ENCODE results near the gene TRA2B. TPM values are rescaled to one million over a fixed set of nuclear protein-coding genes. Genes with fewer than 3 reads are reported as not detected.

Gene TRA2B
- total RNA-seq, 1 donor from 2014 or later: 42.7 TPM

GRCh38 chr3:185961675-185962232, 23.9 kb upstream of the TRA2B start:
- intact Hi-C loops (cut with micrococcal nuclease): no loop called here
- H3K4me1 ChIP-seq: no peaks in the 10 kb centered on the region
- H3K27me3 ChIP-seq (ENCODE audit: low read depth): peaks cover 11% of the 10 kb centered on the region
- H3K27ac ChIP-seq (replicated peaks): no peak overlapping the region
- no peak overlapping the region for H3K4me3 ChIP-seq
- DNase-seq: no peak
- TF ChIP-seq, protein P1, sequence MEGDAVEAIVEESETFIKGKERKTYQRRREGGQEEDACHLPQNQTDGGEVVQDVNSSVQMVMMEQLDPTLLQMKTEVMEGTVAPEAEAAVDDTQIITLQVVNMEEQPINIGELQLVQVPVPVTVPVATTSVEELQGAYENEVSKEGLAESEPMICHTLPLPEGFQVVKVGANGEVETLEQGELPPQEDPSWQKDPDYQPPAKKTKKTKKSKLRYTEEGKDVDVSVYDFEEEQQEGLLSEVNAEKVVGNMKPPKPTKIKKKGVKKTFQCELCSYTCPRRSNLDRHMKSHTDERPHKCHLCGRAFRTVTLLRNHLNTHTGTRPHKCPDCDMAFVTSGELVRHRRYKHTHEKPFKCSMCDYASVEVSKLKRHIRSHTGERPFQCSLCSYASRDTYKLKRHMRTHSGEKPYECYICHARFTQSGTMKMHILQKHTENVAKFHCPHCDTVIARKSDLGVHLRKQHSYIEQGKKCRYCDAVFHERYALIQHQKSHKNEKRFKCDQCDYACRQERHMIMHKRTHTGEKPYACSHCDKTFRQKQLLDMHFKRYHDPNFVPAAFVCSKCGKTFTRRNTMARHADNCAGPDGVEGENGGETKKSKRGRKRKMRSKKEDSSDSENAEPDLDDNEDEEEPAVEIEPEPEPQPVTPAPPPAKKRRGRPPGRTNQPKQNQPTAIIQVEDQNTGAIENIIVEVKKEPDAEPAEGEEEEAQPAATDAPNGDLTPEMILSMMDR (IDR thresholded peaks at IDR 0.05; ENCODE audit: borderline replicate concordance): no peak
- no peaks in the 10 kb centered on the region for H3K36me3 ChIP-seq
- peaks cover 8% of the 10 kb centered on the region for H3K9me3 ChIP-seq (replicated peaks)

DNA sequence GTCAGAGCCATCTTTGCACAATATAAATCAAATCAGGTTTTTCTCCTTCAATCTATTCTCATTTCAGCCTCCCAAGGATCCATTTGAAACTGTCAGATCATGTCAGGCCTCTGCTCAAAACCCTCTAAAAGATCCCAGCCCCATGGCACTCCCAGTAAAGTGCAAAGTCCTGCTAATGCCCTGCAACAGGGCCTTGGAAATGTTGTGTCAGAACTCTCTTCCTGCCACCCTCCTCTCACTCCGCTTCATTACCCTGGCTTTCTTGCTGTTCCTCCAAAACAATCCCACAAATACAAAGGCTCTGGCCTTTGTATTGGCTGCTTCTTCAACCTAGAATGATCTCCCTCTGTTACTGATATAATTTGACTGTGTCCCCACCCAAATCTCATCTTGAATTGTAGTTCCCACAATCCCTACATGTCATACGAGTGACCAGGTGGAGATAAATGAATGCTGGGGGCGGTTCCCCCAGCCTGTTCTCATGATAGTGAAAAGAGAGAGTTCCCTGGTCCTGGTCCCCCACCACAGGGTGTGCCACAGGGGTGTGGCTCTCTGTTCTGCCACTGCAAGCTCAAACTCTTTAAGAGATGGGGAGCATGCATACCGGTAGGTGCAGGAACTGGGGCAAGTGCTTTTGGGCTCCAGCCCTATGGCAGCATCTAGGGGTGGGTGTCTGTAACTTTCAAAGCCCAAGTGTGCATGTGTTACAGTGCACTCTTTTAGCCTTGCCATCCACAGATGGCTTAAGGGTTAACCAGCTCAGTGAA, 22.9 kb upstream of the TRA2B start:
- Histone ChIP-seq H3K36me3 (no peaks in the 10 kb centered on the region), H3K9me3 (replicated peaks) (peaks cover 6% of the 10 kb centered on the region), H3K27ac (replicated peaks) (no peak overlapping the region), H3K27me3 (ENCODE audit: low read depth) (peaks cover 17% of the 10 kb centered on the region), H3K4me1 (no peaks in the 10 kb centered on the region), H3K4me3 (no peak overlapping the region)
- intact Hi-C loops (cut with micrococcal nuclease): no loop called here
- TF ChIP-seq, protein P1 (IDR thresholded peaks at IDR 0.05; ENCODE audit: borderline replicate concordance): no peak
- DNase-seq: no peak

DNA sequence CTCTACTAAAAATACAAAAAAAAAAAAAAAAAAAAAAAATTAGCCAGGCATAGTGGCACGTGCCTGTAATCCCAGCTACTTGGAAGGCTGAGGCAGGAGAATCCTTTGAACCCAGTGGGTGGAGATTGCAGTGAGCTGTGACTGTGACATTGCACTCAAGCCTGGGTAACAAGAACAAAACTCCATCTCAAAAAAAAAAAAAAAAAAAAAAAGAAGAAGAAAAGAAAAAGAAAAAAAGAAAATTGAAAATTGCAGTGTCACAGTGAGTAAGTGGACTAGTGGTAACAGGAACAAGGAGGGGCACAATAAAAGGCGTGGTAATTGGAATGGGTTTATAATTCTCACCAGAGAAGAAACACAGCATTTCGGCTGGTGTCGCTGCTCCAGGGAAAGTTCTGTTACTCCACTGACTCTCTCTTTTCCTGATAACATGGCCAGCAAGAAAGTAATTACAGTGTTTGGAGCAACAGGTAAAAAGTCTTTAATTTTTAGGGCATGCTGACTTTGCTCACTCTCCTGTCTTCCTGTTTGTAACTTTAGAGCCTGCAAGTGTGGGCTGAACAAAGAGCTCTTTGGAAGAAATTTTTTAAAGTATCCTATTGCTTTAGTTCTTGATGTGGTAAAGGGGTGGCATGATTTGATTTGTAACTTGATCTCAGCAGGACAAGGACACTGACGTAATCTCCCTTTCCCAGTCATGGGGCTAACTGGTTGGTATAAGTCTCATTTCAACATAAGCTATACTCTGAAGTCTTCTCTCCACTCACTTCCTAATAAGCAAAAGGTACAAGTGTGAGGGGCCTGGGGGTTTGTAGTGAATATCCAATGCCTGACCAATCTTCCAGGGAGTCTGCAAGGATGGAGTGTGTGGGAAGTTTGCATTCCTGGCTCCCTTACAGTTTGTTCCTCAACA, 22.1 kb upstream of the TRA2B start:
- intact Hi-C loops (cut with micrococcal nuclease): no loop called here
- Histone ChIP-seq H3K9me3 (replicated peaks) (no peaks in the 10 kb centered on the region), H3K27me3 (ENCODE audit: low read depth) (peaks cover 23% of the 10 kb centered on the region), H3K27ac (replicated peaks) (no peak overlapping the region), H3K36me3 (no peaks in the 10 kb centered on the region), H3K4me1 (no peaks in the 10 kb centered on the region), H3K4me3 (no peak overlapping the region)
- TF ChIP-seq, protein P1 (IDR thresholded peaks at IDR 0.05; ENCODE audit: borderline replicate concordance): no peak
- DNase-seq: no peak

DNA sequence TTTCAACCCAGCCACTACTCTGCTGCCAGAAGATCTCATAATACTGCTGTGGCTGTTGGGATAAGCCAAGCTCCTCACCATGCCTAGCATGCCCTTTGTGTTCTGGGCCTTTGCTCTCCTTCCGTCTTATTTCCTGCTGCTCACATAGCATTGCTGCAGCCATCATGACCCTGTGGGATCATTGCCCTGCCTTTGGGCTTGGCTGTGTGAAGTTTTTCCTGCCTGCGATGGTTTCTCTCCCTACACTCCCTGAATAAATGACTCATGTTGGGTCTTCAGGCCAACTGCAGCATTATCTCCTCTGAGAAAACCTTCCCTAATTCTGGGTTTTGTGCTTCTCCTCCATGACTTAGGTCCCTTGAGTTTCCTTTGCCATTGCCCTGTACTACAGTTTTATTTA, 20.8 kb upstream of the TRA2B start:
- no peaks in the 10 kb centered on the region for H3K36me3 ChIP-seq
- H3K9me3 ChIP-seq (replicated peaks): no peaks in the 10 kb centered on the region
- no peak overlapping the region for H3K4me3 ChIP-seq
- no peaks in the 10 kb centered on the region for H3K4me1 ChIP-seq
- TF ChIP-seq, protein P1 (IDR thresholded peaks at IDR 0.05; ENCODE audit: borderline replicate concordance): no peak
- DNase-seq: no peak
- no peak overlapping the region for H3K27ac ChIP-seq (replicated peaks)
- intact Hi-C loops (cut with micrococcal nuclease): no loop called here
- H3K27me3 ChIP-seq (ENCODE audit: low read depth): peaks cover 24% of the 10 kb centered on the region

GRCh38 chr3:185956244-185956643, 18.4 kb upstream of the TRA2B start:
- Histone ChIP-seq H3K27me3 (ENCODE audit: low read depth) (peaks cover 44% of the 10 kb centered on the region), H3K27ac (replicated peaks) (no peak overlapping the region), H3K4me3 (no peak overlapping the region), H3K9me3 (replicated peaks) (peaks cover 5% of the 10 kb centered on the region), H3K4me1 (no peaks in the 10 kb centered on the region), H3K36me3 (no peaks in the 10 kb centered on the region)
- no peak for DNase-seq
- intact Hi-C loops (cut with micrococcal nuclease): no loop called here
- TF ChIP-seq, protein P1 (IDR thresholded peaks at IDR 0.05; ENCODE audit: borderline replicate concordance): no peak
